Natural killer cell (primary cell): ENCODE measurements around the gene CNOT10. TPM values are rescaled to one million over a fixed set of nuclear protein-coding genes. Genes with fewer than 3 reads are reported as not detected.
"Not testable (repeated sequence)": the region's sequence is repeated elsewhere in the genome, so short reads cannot be mapped to it uniquely, and the experiment has no call there.

Experiments
- ATAC-seq, 3 donors: fragments of 150-1000 bp in 2 of 3; fragments of 200-7000 bp in 1 of 3; cut with Tn5 transposase; 1 replicate in 1 of 3; 2 replicates in 2 of 3; pipeline ENCODE4 v1.10.0; 2021; ENCODE audit warnings: mild to moderate bottlenecking in 2 of 3, moderate library complexity in 2 of 3
- DNase-seq, 2 donors: peaks; one replicate each; pipeline versions ENCODE4 v3.0.0 to v3.0.0-alpha.2; 2013 to 2021; ENCODE audit warnings: mixed read lengths in 1 of 2
- H3K27ac ChIP-seq: one replicate; pipeline ENCODE4 v1.5.1; 2013; ENCODE audit warnings: mild to moderate bottlenecking, low read length
- H3K27me3 ChIP-seq: one replicate; pipeline ENCODE4 v1.6.1; 2013; ENCODE audit warnings: low read length; ENCODE audit not compliant: control insufficient read depth, insufficient read depth
- H3K36me3 ChIP-seq: one replicate; pipeline ENCODE4 v1.6.1; 2013; ENCODE audit warnings: low read length; ENCODE audit not compliant: control insufficient read depth, insufficient read depth
- H3K4me1 ChIP-seq: one replicate; pipeline ENCODE4 v1.6.1; 2013; ENCODE audit warnings: low read length; ENCODE audit not compliant: control insufficient read depth, insufficient read depth
- H3K4me3 ChIP-seq: one replicate; pipeline ENCODE4 v1.5.1; 2013; ENCODE audit warnings: low read length
- H3K9me3 ChIP-seq: one replicate; pipeline ENCODE4 v1.6.1; 2013; ENCODE audit warnings: low read length; ENCODE audit not compliant: control insufficient read depth, insufficient read depth
- H3K27ac Mint-ChIP-seq, 2 donors: one replicate each; pipeline ENCODE4 v1.8.0; 2022; ENCODE audit warnings: mild to moderate bottlenecking in 2 of 2, mixed read lengths in 2 of 2, moderate library complexity in 1 of 2
- H3K27me3 Mint-ChIP-seq, 2 donors: one replicate each; pipeline ENCODE4 v1.8.0; 2022; ENCODE audit warnings: low read depth in 2 of 2, mixed read lengths in 2 of 2
- H3K36me3 Mint-ChIP-seq: one replicate; pipeline ENCODE4 v1.8.0; 2022; ENCODE audit warnings: mixed read lengths
- H3K4me1 Mint-ChIP-seq, 2 donors: one replicate each; pipeline ENCODE4 v1.8.0; 2022; ENCODE audit warnings: mixed read lengths in 2 of 2
- H3K4me3 Mint-ChIP-seq: one replicate; pipeline ENCODE4 v1.8.0; 2022; ENCODE audit warnings: mild to moderate bottlenecking, moderate library complexity, mixed read lengths
- H3K9me3 Mint-ChIP-seq, 2 donors: one replicate each; pipeline ENCODE4 v1.8.0; 2022; ENCODE audit warnings: mixed read lengths in 2 of 2
- WGBS: methylation state at CpG from one replicate; pipeline ENCODE4 v1.1.7; 2013; ENCODE audit warnings: missing lambda C conversion rate; ENCODE audit not compliant: insufficient coverage; 5-methylcytosine and 5-hydroxymethylcytosine counted together
- intact Hi-C: fragments of 100-400 bp; cut with micrococcal nuclease; formaldehyde crosslinking; loops from one replicate; pipeline ENCODE4 v1.14.2; 2022
- total RNA-seq, 4 donors: library from RNA; stranded (reverse); fragments of 120-200 nt in 1 of 4; gene quantifications; one replicate each; pipeline versions ENCODE4 v1.2.3 to v1.2.4, GENCODE V29; 2013 to 2022
- TF ChIP-seq, protein P1 (sequence below): fragments of 200-600 bp; IDR thresholded peaks from one replicate; pipeline ENCODE4 v1.8.0; 2022; ENCODE audit warnings: antibody characterized with exemption

CNOT10 gene
- total RNA-seq, 3 donors from 2014 or later (not counting 1 experiment from before 2014, with no cell fraction given): 47.1 to 54.3 (median 53.8) TPM

DNA sequence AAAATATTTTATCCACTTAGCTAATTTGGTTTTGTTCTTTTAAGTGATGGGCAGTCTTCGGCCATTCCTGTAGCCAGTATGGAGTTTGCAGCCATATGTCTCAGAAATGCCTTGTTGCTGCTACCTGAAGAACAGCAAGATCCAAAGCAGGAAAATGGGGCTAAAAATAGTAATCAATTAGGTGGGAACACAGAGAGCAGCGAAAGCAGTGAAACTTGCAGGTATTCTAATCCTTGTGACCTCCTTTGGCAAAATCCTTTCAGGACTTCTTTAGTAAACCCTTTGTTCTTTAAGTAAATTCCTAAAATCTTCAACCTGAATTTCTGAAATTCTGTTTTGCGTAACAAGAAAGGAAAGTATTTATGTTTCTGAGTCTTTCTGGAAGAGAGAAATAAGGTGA is 49.8 kb downstream of the CNOT10 start:
- 96% methylated on average over 3 of the region's 3 CpGs for WGBS
- DNase-seq: no peak
- Mint-ChIP-seq H3K27me3 (no peaks in the 10 kb centered on the region), H3K4me3 (no peak overlapping the region), H3K9me3 (no peaks in the 10 kb centered on the region), H3K36me3 (no peaks in the 10 kb centered on the region), H3K4me1 (no peaks in the 10 kb centered on the region), H3K27ac (no peak overlapping the region)
- ATAC-seq: no peak
- H3K9me3 ChIP-seq: no peaks in the 10 kb centered on the region
- H3K27me3 ChIP-seq: no peaks in the 10 kb centered on the region
- H3K4me1 ChIP-seq: no peaks in the 10 kb centered on the region
- TF ChIP-seq, protein P1, sequence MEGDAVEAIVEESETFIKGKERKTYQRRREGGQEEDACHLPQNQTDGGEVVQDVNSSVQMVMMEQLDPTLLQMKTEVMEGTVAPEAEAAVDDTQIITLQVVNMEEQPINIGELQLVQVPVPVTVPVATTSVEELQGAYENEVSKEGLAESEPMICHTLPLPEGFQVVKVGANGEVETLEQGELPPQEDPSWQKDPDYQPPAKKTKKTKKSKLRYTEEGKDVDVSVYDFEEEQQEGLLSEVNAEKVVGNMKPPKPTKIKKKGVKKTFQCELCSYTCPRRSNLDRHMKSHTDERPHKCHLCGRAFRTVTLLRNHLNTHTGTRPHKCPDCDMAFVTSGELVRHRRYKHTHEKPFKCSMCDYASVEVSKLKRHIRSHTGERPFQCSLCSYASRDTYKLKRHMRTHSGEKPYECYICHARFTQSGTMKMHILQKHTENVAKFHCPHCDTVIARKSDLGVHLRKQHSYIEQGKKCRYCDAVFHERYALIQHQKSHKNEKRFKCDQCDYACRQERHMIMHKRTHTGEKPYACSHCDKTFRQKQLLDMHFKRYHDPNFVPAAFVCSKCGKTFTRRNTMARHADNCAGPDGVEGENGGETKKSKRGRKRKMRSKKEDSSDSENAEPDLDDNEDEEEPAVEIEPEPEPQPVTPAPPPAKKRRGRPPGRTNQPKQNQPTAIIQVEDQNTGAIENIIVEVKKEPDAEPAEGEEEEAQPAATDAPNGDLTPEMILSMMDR: no peak
- H3K27ac ChIP-seq: no peak overlapping the region
- intact Hi-C loops: no loop called here
- H3K36me3 ChIP-seq: peaks cover 17% of the 10 kb centered on the region
- H3K4me3 ChIP-seq: no peak overlapping the region

DNA sequence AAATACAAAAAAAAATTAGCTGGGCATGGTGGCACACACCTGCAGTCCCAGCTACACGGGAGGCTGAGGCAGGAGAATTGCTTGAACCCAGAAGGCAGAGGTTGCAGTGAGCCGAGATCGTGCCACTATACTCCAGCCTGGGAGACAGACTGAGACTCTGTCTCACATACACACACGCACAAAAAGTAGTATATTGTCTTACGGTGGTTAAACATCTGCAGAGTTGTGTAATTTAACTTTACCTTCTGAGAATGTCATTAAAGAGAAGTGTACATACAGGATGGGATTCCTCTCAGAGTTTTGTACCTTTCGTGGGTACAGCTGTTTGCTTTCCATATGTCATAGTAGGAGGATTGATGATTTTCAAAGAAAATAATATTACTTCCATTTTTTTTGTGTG is 58.5 kb downstream of the CNOT10 start:
- H3K9me3 ChIP-seq, H3K36me3 ChIP-seq, H3K27ac Mint-ChIP-seq, H3K27me3 ChIP-seq, H3K27me3 Mint-ChIP-seq, H3K4me1 Mint-ChIP-seq, H3K9me3 Mint-ChIP-seq, DNase-seq, H3K36me3 Mint-ChIP-seq, H3K4me3 ChIP-seq, H3K4me3 Mint-ChIP-seq, intact Hi-C loops, ATAC-seq, H3K27ac ChIP-seq, H3K4me1 ChIP-seq: not testable (repeated sequence)
- 95% methylated on average over 5 of the region's 6 CpGs for WGBS

DNA sequence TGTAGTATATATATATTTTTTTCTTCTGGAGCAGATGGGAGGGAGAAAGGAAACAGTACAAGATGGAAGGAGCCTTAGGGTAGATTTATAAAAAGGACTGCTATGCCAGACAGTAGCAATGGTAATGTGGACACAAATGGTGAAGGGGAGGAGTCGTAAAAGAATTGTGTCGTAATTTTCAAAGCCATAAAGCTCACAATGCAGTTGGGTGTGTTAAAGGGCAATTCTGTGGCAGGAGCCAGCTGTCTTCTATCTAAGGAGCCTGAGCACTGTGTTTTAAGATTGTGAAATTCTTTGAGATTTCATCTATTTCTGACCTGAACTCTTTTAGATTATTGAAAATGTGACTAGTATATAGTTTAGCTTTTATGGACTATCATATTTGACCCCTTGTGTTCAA is 58.9 kb downstream of the CNOT10 start:
- WGBS: 93% methylated on average over 2 of the region's 2 CpGs
- Histone ChIP-seq H3K27me3 (no peaks in the 10 kb centered on the region), H3K36me3 (peaks cover 6% of the 10 kb centered on the region), H3K27ac (no peak overlapping the region), H3K4me1 (no peaks in the 10 kb centered on the region), H3K4me3 (no peak overlapping the region), H3K9me3 (no peaks in the 10 kb centered on the region)
- Mint-ChIP-seq H3K4me1 (no peaks in the 10 kb centered on the region), H3K9me3 (no peaks in the 10 kb centered on the region), H3K27ac (no peak overlapping the region), H3K4me3 (no peak overlapping the region), H3K27me3 (no peaks in the 10 kb centered on the region), H3K36me3 (no peaks in the 10 kb centered on the region)
- intact Hi-C loops: no loop called here
- TF ChIP-seq, protein P1: no peak
- DNase-seq: no peak
- ATAC-seq: no peak

DNA sequence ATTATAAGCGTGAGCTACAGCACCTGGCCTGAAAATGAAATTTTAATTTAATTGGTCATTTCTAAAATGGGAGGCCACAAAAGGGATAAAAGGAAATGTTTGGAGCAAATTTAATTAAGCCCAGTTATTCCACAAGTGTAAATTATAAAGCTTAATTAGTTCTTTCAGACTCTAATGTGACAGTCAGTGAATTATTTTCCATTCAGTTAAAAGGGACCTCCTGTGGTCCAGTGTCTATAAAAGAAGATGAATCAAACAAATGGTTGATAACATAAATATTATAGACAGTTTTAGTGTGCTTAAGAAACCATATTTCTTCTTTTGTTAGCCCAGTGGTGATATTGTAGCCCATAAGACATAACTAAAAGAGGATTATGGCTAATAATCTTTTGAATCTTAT is 66.4 kb downstream of the CNOT10 start:
- 83% methylated on average over 1 of the region's 1 CpG for WGBS

More for the DNA sequence above, 66.4 kb downstream of the CNOT10 start:
- H3K4me1 Mint-ChIP-seq: no peaks in the 10 kb centered on the region
- H3K9me3 Mint-ChIP-seq: no peaks in the 10 kb centered on the region
- no peak overlapping the region for H3K27ac Mint-ChIP-seq
- H3K9me3 ChIP-seq: no peaks in the 10 kb centered on the region
- no peak for DNase-seq
- H3K4me3 Mint-ChIP-seq: no peak overlapping the region
- no peak for ATAC-seq
- peaks cover 9% of the 10 kb centered on the region for H3K36me3 Mint-ChIP-seq
- H3K36me3 ChIP-seq: no peaks in the 10 kb centered on the region
- TF ChIP-seq, protein P1: no peak
- H3K27me3 Mint-ChIP-seq: no peaks in the 10 kb centered on the region
- H3K27ac ChIP-seq: no peak overlapping the region
- H3K4me3 ChIP-seq: no peak overlapping the region
- H3K27me3 ChIP-seq: no peaks in the 10 kb centered on the region
- intact Hi-C loops: no loop called here
- H3K4me1 ChIP-seq: no peaks in the 10 kb centered on the region
